Measurements from ENCODE around the gene TBCK.
A peak's percentile ranks its signal among the peaks of the same experiment; 100 is the strongest.
"Not testable (repeated sequence)": the region's sequence is repeated elsewhere in the genome, so short reads cannot be mapped to it uniquely, and the experiment has no call there.

The TBCK gene

GRCh38 chr4:106142616-106143127, 173.3 kb downstream of the TBCK start:
- no peak for TF ChIP-seq CTCF (conservative IDR thresholded peaks at IDR 0.05; ENCODE audit: low read depth, low read length)
- no peak for DNase-seq (ENCODE audit: low read depth)
- H3K4me3 ChIP-seq (ENCODE audit: low read depth, low read length): no peak overlapping the region

- peak; percentile 15 for DNase-seq (ENCODE audit: low read depth)
- H3K4me3 ChIP-seq (ENCODE audit: low read depth, low read length): no peak overlapping the region
- TF ChIP-seq CTCF (conservative IDR thresholded peaks at IDR 0.05; ENCODE audit: low read depth, low read length): no peak
Observed at GRCh38 chr4:106140601-106141000, 175.4 kb downstream of the TBCK start.

- no peak overlapping the region for H3K4me3 ChIP-seq (ENCODE audit: low read depth, low read length)
- no peak for DNase-seq (ENCODE audit: low read depth)
- TF ChIP-seq CTCF (conservative IDR thresholded peaks at IDR 0.05; ENCODE audit: low read depth, low read length): no peak
Observed at GRCh38 chr4:106136777-106137331, 179.2 kb downstream of the TBCK start.

- TF ChIP-seq CTCF (conservative IDR thresholded peaks at IDR 0.05; ENCODE audit: low read depth, low read length): no peak
- no peak overlapping the region for H3K4me3 ChIP-seq (ENCODE audit: low read depth, low read length)
- no peak for DNase-seq (ENCODE audit: low read depth)
Observed at GRCh38 chr4:106132045-106132444, 184.0 kb downstream of the TBCK start.

GRCh38 chr4:106126062-106126461, 189.9 kb downstream of the TBCK start:
- no peak for TF ChIP-seq CTCF (conservative IDR thresholded peaks at IDR 0.05; ENCODE audit: low read depth, low read length)
- no peak overlapping the region for H3K4me3 ChIP-seq (ENCODE audit: low read depth, low read length)
- DNase-seq (ENCODE audit: low read depth): no peak

GRCh38 chr4:106119949-106120555, 196.0 kb downstream of the TBCK start:
- not testable (repeated sequence) for H3K4me3 ChIP-seq (ENCODE audit: low read depth, low read length); DNase-seq (ENCODE audit: low read depth)

- H3K4me3 ChIP-seq (ENCODE audit: low read depth, low read length): no peak overlapping the region
- TF ChIP-seq CTCF (conservative IDR thresholded peaks at IDR 0.05; ENCODE audit: low read depth, low read length): no peak
- peak; percentile 12 for DNase-seq (ENCODE audit: low read depth)
Observed at GRCh38 chr4:106116025-106116424, 200.0 kb downstream of the TBCK start.

Data from choroid plexus epithelial cell (primary cell).